AG10803 (cell line): Measurements from ENCODE around the gene DNAJC5G.
A peak's percentile ranks its signal among the peaks of the same experiment; 100 is the strongest.

ENCODE experiments used
- DNase-seq: peaks from one replicate; pipeline ENCODE4 v3.0.0; 2010; ENCODE audit warnings: low read depth
- H3K4me3 ChIP-seq: 2 replicates; pipeline ENCODE4 v1.5.1; 2011; ENCODE audit warnings: mild to moderate bottlenecking, low read length, control low read depth
- TF ChIP-seq, protein P1 (sequence below): conservative IDR thresholded peaks from 2 replicates; pipeline ENCODE4 v1.5.1; 2011; ENCODE audit warnings: mild to moderate bottlenecking, low read length, control low read depth, inconsistent platforms

Gene DNAJC5G

DNA sequence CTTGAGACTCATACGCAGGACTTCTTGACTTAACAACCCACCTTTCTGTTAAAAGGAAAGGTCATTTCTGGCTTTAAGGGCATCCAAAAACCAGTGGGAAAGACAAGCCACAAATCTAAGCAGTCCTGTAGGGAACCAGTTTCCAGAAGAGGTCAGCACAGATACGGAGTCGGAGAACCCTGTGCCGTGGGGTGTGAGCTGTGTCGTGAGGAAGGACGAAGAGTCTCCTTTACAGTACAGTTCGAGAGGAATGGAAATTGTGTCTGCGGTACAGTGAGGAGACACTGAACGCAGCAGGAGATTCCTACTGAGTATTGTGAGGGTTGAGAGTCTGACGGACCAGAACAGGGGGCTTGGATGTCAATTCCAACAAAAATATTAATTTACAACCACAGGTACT, 30.1 kb upstream of the DNAJC5G start:
- TF ChIP-seq, protein P1, sequence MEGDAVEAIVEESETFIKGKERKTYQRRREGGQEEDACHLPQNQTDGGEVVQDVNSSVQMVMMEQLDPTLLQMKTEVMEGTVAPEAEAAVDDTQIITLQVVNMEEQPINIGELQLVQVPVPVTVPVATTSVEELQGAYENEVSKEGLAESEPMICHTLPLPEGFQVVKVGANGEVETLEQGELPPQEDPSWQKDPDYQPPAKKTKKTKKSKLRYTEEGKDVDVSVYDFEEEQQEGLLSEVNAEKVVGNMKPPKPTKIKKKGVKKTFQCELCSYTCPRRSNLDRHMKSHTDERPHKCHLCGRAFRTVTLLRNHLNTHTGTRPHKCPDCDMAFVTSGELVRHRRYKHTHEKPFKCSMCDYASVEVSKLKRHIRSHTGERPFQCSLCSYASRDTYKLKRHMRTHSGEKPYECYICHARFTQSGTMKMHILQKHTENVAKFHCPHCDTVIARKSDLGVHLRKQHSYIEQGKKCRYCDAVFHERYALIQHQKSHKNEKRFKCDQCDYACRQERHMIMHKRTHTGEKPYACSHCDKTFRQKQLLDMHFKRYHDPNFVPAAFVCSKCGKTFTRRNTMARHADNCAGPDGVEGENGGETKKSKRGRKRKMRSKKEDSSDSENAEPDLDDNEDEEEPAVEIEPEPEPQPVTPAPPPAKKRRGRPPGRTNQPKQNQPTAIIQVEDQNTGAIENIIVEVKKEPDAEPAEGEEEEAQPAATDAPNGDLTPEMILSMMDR = no peak
- DNase-seq = no peak
- H3K4me3 ChIP-seq = no peak overlapping the region

DNA sequence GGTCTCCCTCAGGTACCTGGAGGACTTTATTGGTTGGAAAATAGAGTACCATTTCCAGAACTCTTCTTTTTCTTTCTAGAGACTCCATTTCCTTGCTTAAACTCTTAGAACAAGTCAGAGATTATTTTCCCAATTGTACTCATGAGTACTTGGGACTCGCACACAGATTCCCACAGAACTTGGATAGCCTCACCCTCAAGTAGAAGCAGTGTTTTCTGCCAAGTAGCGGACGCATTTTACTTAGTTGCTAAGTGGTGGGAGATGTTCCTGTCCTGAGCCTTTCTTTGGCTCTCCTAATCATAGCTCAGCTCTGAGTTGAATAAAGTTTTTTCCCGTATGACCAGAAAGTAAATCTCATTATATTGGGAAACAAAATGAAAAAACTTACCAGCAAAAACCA, 29.6 kb upstream of the DNAJC5G start:
- no peak for DNase-seq
- TF ChIP-seq, protein P1 = no peak
- H3K4me3 ChIP-seq = no peak overlapping the region

DNA sequence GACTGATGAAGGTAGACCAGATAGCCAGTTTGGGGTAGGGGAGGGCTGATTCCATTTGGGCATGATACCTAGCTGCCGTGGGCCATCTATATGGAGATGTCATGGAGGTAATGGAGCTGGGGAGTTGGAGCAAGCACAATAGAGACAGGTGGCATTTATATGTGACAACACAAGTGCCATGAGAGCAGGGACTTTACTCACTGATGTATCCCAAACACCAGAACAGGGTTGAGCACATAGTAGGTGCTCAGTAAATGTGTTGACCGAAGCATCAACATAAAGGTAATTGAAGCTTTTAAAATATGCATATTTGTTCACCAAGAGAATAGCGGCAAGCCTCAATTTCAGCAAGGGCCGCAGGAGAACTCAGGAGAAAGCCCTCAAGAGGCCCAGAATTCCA, 27.3 kb upstream of the DNAJC5G start:
- TF ChIP-seq, protein P1 = no peak
- no peak for DNase-seq
- no peak overlapping the region for H3K4me3 ChIP-seq

DNA sequence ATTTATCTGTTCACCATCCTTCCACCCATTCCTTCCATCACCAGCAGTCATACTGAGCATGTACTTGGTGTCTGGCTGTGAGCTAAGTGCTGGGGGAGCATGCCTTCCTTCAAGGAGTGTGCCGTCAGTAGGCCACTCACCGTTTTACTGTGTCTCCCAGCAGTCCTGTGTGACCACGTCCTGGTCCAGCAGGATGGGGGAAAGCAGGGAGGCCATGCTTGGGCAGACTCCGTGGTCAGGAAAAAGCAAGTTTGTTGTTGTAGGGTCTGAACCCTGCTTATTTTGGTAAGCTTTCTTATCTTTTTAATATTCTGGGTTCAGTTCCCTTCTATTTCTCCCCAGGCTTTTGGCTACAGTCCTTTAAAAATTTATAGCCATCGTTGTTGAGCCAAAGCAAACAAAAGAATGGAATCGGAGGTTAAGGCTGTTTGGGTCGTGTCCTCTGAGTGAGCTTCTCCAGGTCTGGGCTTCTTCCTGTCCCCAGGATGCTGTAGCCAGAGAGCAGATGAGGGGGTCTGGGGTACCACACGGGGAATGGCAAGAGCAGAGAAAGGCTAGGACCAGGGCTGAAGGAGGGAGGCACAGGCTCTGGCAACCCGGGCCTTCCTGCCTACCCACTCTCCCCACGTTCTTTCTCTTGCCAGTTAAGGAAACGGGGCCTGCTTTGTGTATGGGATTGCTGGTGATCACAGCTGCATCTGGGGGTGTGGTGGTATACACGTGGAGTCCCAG, 25.9 kb upstream of the DNAJC5G start:
- TF ChIP-seq, protein P1 = no peak
- no peak for DNase-seq
- no peak overlapping the region for H3K4me3 ChIP-seq

DNA sequence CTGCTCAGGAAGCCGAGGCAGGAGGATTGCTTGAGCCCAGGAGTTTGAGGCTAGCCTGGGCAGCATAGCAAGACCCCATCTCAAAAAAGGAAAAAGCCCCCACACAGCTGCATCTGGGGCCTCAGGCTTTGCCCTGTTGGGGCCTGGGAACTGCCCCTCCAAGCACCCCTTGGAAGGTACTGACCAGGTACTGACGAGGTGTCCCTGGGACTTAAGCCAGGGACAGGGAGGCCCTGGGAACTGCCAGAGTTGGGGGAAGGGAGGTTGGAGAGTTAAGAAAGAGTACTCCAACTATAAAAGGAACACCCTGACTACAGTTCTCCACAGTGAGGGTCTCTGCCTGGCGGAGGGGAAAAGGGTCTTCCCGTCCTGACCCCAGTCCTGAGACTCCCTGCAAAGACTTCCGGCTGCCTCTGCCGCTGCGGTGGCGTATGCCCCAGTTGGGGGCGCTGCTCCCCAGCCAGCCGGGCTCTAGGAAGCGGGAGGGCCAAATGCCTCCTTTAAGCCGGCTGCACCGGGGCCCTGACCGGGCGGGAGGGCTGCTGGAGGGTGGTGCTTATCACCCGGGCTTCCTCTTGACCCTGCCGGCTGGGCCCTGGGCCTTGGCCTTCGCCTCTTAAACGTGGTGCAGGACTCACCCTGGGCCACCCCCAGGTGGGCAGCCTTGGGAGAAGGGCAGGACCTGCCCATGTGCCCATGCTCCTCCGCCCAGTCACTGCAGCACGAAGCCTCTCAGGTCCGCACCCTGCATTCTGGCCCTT, 25.2 kb upstream of the DNAJC5G start:
- DNase-seq = peak; percentile 22
- TF ChIP-seq, protein P1 = peak; percentile 59
- H3K4me3 ChIP-seq = no peak overlapping the region

DNA sequence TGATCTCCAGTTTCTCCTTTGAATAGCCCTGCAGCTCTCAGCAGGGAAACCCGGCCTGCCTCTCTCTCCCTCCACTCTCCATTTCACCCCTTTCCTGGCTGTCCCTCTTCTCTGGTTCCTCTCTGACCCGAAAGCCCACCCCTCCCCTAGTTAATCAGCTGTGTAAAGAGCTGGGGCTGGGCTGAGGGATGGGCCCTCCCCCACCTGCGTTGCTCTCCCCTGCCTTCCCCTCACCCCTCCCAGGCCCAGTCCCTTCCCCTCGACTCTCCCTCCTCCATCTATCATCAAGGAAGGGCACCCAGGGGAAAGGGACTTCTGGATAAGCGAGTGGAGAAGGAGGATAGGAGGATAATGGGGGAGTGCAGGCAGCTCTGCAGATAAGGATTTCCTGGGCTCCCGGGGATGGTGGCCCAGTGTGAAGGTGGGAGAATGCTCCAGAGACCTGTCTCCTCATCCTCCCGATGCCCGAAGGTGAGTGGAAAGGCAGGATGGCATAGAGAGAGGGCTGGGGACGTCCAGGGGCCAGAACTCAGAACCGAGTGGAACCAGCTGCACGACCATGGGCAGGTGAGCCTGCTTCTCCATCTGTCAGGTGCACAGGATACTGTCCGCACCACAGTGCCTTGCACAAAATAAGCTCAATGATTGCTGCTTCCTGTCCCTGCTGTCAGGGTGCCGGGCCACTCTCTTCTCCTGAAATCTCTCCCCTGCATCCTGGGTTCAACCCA, 24.4 kb upstream of the DNAJC5G start:
- no peak overlapping the region for H3K4me3 ChIP-seq
- no peak for DNase-seq
- TF ChIP-seq, protein P1 = no peak
